ENCODE data around the gene VSIG10. TPM values are rescaled to one million over a fixed set of nuclear protein-coding genes. Genes with fewer than 3 reads are reported as not detected.

VSIG10 gene
- total RNA-seq, 3 donors from 2014 or later, result 30.2 to 39.3 (median 34.1) TPM

DNA sequence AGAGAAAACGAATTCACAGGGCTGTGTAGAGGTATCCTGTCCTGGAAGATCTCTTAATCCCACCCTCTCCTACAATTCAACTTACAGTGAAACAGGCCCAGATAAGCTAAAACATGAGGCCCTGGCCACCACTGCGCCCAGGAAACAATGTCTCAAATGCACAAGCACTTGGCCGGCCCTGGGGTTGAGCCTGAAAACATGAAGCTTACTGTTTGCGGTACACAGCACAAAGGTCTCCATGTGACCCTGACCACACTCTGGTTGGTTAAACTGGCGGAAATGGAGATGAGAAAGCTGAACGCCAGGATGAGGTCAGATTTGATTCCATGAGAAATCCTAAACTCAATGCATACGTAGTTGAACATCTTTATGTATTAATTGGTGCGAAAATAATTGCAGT is 59.2 kb downstream of the VSIG10 start:
- Histone ChIP-seq H3K4me3 (no peak overlapping the region), H3K36me3 (no peaks in the 10 kb centered on the region), H3K27ac (no peak overlapping the region), H3K4me1 (no peaks in the 10 kb centered on the region), H3K27me3 (no peaks in the 10 kb centered on the region), H3K9me3 (no peaks in the 10 kb centered on the region)
- TF ChIP-seq POLR2A (IDR thresholded peaks at IDR 0.05), result no peak
- no peak for DNase-seq (ENCODE audit: low spot score in 2 of 2)
- intact Hi-C loops (cut with DNase I; ENCODE audit: low total_unique reads), result no loop called here

DNA sequence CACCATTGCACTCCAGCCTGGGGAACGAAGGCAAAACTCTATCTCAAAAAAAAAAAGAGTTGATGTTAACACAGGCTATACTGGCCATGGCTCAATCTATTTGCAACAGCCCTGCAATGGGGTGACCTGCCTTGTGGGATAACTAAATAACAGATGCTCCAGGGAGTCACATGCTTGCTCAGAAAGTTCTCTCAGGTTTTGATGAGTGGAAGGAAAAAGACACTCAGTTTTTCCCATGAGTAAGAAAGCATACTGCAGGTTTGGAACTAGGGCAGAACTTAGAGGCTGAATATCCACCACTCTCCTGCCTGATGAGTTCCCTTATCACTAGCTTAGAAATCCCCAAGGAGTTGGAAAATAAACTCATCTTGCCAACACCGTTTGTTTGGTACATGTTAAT is 59.7 kb downstream of the VSIG10 start:
- no peak for TF ChIP-seq POLR2AphosphoS5 (IDR thresholded peaks at IDR 0.05)
- TF ChIP-seq, protein P1, sequence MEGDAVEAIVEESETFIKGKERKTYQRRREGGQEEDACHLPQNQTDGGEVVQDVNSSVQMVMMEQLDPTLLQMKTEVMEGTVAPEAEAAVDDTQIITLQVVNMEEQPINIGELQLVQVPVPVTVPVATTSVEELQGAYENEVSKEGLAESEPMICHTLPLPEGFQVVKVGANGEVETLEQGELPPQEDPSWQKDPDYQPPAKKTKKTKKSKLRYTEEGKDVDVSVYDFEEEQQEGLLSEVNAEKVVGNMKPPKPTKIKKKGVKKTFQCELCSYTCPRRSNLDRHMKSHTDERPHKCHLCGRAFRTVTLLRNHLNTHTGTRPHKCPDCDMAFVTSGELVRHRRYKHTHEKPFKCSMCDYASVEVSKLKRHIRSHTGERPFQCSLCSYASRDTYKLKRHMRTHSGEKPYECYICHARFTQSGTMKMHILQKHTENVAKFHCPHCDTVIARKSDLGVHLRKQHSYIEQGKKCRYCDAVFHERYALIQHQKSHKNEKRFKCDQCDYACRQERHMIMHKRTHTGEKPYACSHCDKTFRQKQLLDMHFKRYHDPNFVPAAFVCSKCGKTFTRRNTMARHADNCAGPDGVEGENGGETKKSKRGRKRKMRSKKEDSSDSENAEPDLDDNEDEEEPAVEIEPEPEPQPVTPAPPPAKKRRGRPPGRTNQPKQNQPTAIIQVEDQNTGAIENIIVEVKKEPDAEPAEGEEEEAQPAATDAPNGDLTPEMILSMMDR (IDR thresholded peaks at IDR 0.05), result no peak
- TF ChIP-seq POLR2A (IDR thresholded peaks at IDR 0.05), result no peak
- DNase-seq (ENCODE audit: low spot score in 2 of 2), result no peak
- no peaks in the 10 kb centered on the region for H3K27me3 ChIP-seq
- no peak overlapping the region for H3K27ac ChIP-seq
- intact Hi-C loops (cut with DNase I; ENCODE audit: low total_unique reads), result no loop called here
- no peaks in the 10 kb centered on the region for H3K36me3 ChIP-seq
- H3K4me1 ChIP-seq, result no peaks in the 10 kb centered on the region
- no peak overlapping the region for H3K4me3 ChIP-seq
- no peaks in the 10 kb centered on the region for H3K9me3 ChIP-seq

- no peaks in the 10 kb centered on the region for H3K27me3 ChIP-seq
- no peaks in the 10 kb centered on the region for H3K4me1 ChIP-seq
- H3K36me3 ChIP-seq, result no peaks in the 10 kb centered on the region
- no peak overlapping the region for H3K27ac ChIP-seq
- DNase-seq (ENCODE audit: low spot score in 2 of 2), result no peak
- H3K4me3 ChIP-seq, result no peak overlapping the region
- no peaks in the 10 kb centered on the region for H3K9me3 ChIP-seq
- TF ChIP-seq, protein P1 (IDR thresholded peaks at IDR 0.05), result no peak
- no peak for TF ChIP-seq POLR2AphosphoS5 (IDR thresholded peaks at IDR 0.05)
- TF ChIP-seq POLR2A (IDR thresholded peaks at IDR 0.05), result no peak
- intact Hi-C loops (cut with DNase I; ENCODE audit: low total_unique reads), result no loop called here
These were observed 61.7 kb downstream of the VSIG10 start for GRCh38 chr12:118042091-118042490.

DNA sequence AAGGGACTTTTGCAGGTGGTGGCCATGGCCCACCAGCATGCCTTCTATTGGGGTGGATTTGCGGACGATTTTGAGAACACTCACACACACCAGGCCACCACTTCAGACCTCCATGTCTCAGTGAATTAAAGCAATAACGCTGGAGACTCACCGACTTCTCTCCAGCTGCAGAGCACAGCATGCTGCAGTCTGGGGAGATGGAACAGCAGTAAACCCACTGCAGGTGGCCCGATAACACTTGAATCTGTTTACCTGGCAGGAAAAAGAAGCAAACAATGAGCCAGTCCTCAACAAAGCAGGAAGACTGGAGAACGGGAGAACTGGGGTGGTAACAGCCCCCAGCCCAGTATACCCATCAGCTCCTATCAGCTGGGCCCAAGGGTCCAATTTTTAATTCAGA is 65.7 kb downstream of the VSIG10 start:
- DNase-seq (ENCODE audit: low spot score in 2 of 2), result no peak
- H3K4me1 ChIP-seq, result no peaks in the 10 kb centered on the region
- TF ChIP-seq POLR2AphosphoS5 (IDR thresholded peaks at IDR 0.05) (no peak), POLR2A (IDR thresholded peaks at IDR 0.05) (no peak)
- TF ChIP-seq, protein P1 (IDR thresholded peaks at IDR 0.05), result no peak
- H3K4me3 ChIP-seq, result no peak overlapping the region
- H3K27me3 ChIP-seq, result no peaks in the 10 kb centered on the region
- intact Hi-C loops (cut with DNase I; ENCODE audit: low total_unique reads), result loop anchor here (5.0 kb wide), 1 partner anchor 1649 kb away; no protein-coding TSS in a partner anchor
- no peaks in the 10 kb centered on the region for H3K36me3 ChIP-seq
- no peak overlapping the region for H3K27ac ChIP-seq
- H3K9me3 ChIP-seq, result no peaks in the 10 kb centered on the region

DNA sequence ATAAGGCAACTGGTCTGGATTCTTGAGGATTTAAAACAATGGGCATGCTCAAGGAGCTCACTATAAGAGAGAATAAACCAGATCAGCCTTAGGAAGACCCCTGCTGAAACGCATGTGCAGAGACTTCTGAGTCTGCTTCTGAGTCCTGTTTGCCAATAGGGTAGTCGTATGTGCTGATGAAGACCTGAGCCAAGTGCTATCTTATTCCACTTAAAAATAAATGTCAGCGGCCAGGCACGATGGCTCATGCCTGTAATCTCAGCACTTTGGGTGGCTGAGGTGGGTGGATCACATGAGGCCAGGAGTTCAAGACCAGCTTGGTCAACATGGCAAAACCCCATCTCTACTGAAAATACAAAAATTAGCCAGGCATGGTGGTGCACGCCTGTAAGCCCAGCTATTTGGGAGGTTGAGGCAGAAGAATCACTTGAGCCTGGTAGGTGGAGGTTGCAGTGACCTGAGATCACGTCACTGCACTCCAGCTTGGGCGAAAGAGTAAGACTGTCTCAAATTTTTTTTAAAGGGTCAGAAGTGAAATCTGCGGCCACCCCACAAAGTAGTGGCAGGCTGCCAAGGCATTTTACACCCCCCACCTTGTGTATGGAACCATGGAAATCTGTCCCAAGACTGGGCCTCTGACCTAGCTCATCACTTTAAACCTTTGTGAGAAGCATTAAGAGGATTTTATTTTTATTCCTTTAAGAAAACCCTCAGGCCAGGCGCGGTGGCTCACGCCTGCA is 67.0 kb downstream of the VSIG10 start:
- Histone ChIP-seq H3K4me1 (no peaks in the 10 kb centered on the region), H3K27me3 (no peaks in the 10 kb centered on the region), H3K9me3 (no peaks in the 10 kb centered on the region), H3K4me3 (no peak overlapping the region), H3K27ac (no peak overlapping the region), H3K36me3 (peaks cover 8% of the 10 kb centered on the region)
- intact Hi-C loops (cut with DNase I; ENCODE audit: low total_unique reads), result loop anchor here (5.0 kb wide), 1 partner anchor 1650 kb away; no protein-coding TSS in a partner anchor
- TF ChIP-seq, protein P1 (IDR thresholded peaks at IDR 0.05), result no peak
- TF ChIP-seq POLR2A (IDR thresholded peaks at IDR 0.05) (no peak), POLR2AphosphoS5 (IDR thresholded peaks at IDR 0.05) (no peak)
- no peak for DNase-seq (ENCODE audit: low spot score in 2 of 2)

All from breast epithelium (tissue), 4 donors.